ENCODE data around the gene MANEAL.

Gene MANEAL

GRCh38 chr1:37828410-37829074, 34.9 kb downstream of the MANEAL start:
- DNase-seq (ENCODE audit: low read depth) = no peak

- no peak for DNase-seq (ENCODE audit: low read depth)
These were observed 37.5 kb downstream of the MANEAL start for GRCh38 chr1:37831109-37831508.

- no peak for DNase-seq (ENCODE audit: low read depth)
These were observed 38.2 kb downstream of the MANEAL start for GRCh38 chr1:37831809-37832208.

GRCh38 chr1:37836788-37837187, 43.1 kb downstream of the MANEAL start:
- DNase-seq (ENCODE audit: low read depth) = no peak

GRCh38 chr1:37839676-37840075, 46.0 kb downstream of the MANEAL start:
- no peak for DNase-seq (ENCODE audit: low read depth)

- DNase-seq (ENCODE audit: low read depth) = no peak
These were observed 47.1 kb downstream of the MANEAL start for GRCh38 chr1:37840711-37841110.

- DNase-seq (ENCODE audit: low read depth) = no peak
These were observed 48.0 kb downstream of the MANEAL start for GRCh38 chr1:37841652-37842051.

GRCh38 chr1:37844536-37844935, 50.9 kb downstream of the MANEAL start:
- DNase-seq (ENCODE audit: low read depth) = no peak

- DNase-seq (ENCODE audit: low read depth) = no peak
These were observed 51.5 kb downstream of the MANEAL start for GRCh38 chr1:37845049-37845646.

GRCh38 chr1:37845786-37846185, 52.1 kb downstream of the MANEAL start:
- DNase-seq (ENCODE audit: low read depth) = no peak

GRCh38 chr1:37846647-37847339, 53.1 kb downstream of the MANEAL start:
- no peak for DNase-seq (ENCODE audit: low read depth)

GRCh38 chr1:37849480-37849879, 55.8 kb downstream of the MANEAL start:
- DNase-seq (ENCODE audit: low read depth) = no peak

- no peak for DNase-seq (ENCODE audit: low read depth)
These were observed 56.8 kb downstream of the MANEAL start for GRCh38 chr1:37850352-37850955.

Measured in fibroblast of the conjunctiva (primary cell).